ENCODE data around the gene COMMD6. TPM values are rescaled to one million over a fixed set of nuclear protein-coding genes. Genes with fewer than 3 reads are reported as not detected.

The COMMD6 gene
- total RNA-seq, 1 experiment from 2014 or later = 131 TPM

DNA sequence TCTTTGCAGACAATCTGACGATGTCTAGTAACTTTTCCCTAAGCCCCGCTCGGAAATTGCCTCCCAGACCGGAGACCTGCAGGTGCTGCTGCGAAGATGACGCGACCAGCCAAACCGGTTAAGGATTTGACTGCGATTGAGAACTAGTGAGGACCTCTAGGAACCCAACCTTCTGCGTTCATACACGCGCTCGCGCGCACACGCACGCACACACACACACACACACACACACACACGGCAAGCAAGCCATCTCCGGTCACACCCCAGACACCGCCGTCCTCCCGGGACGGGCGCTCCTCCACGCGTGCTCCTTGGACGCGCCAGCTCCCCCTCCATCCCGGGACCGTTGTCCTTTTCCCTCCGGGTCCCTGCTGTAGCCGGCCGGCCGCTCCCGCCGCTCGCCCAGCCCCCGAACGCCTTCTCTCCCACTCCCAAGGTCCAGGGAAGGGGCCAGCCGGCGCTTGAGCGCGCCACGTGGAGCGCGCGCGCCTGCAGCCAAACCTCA, 56.9 kb downstream of the COMMD6 start:
- H3K79me2 ChIP-seq (ENCODE audit: insufficient read depth, low read length) = peaks cover 4% of the 10 kb centered on the region; the same call in 1 of the 2 replicates
- DNase-seq = peak; percentile 72
- no peak overlapping the region for H2BK20ac ChIP-seq (ENCODE audit: low read depth, low read length, poor library complexity, severe bottlenecking)
- no peaks in the 10 kb centered on the region for H3K23me2 ChIP-seq (ENCODE audit: insufficient read length, low read depth, low read length, poor library complexity, severe bottlenecking)
- no peak overlapping the region for H2BK120ac ChIP-seq (ENCODE audit: low read depth, low read length, poor library complexity, severe bottlenecking)
- whole genome bisulfite sequencing (ENCODE audit: extremely low coverage, insufficient read length, low lambda C conversion rate) = no CpG with 5 or more reads among the region's 48 CpGs
- no peak overlapping the region for H2AFZ ChIP-seq (ENCODE audit: low read length)
- H4K8ac ChIP-seq (replicated peaks; ENCODE audit: insufficient read length, low read depth, low read length) = no peak overlapping the region
- TF ChIP-seq, protein P1, sequence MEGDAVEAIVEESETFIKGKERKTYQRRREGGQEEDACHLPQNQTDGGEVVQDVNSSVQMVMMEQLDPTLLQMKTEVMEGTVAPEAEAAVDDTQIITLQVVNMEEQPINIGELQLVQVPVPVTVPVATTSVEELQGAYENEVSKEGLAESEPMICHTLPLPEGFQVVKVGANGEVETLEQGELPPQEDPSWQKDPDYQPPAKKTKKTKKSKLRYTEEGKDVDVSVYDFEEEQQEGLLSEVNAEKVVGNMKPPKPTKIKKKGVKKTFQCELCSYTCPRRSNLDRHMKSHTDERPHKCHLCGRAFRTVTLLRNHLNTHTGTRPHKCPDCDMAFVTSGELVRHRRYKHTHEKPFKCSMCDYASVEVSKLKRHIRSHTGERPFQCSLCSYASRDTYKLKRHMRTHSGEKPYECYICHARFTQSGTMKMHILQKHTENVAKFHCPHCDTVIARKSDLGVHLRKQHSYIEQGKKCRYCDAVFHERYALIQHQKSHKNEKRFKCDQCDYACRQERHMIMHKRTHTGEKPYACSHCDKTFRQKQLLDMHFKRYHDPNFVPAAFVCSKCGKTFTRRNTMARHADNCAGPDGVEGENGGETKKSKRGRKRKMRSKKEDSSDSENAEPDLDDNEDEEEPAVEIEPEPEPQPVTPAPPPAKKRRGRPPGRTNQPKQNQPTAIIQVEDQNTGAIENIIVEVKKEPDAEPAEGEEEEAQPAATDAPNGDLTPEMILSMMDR (conservative IDR thresholded peaks at IDR 0.05) = no peak
- no peak overlapping the region for H2AK5ac ChIP-seq (ENCODE audit: insufficient read length, low read length)
- no peak overlapping the region for H3K4ac ChIP-seq (ENCODE audit: low read depth, low read length)
- H3K18ac ChIP-seq (ENCODE audit: insufficient read length, low read depth, low read length) = no peak overlapping the region
- H3K23ac ChIP-seq (ENCODE audit: insufficient read length, low read depth, low read length) = no peak overlapping the region
- Mint-ChIP-seq H3K9me3 (no peaks in the 10 kb centered on the region; a peak in 1 of 5 replicates), H3K27me3 (ENCODE audit: low read depth) (peaks cover 18% of the 10 kb centered on the region), H3K36me3 (ENCODE audit: insufficient read depth in 1 of 3, low read depth in 3 of 3) (peaks cover 0 to 8% (median 0%) of the 10 kb centered on the region in 3 experiments; a peak in 3 of 7 replicates), H3K4me1 (peaks cover 29 to 32% of the 10 kb centered on the region in 2 experiments), H3K27ac (peak overlapping the region in 1 of 3 experiments; percentile 95; a peak in 2 of 7 replicates), H3K4me3 (peak overlapping the region; percentile 88 to 99)
- no peak overlapping the region for H3K9ac ChIP-seq (ENCODE audit: extremely low read depth, insufficient read length, low read length)
- no peak overlapping the region for H2BK15ac ChIP-seq (ENCODE audit: low read depth, low read length)
- H2BK5ac ChIP-seq (ENCODE audit: insufficient read length, low read length) = no peak overlapping the region
- H3K79me1 ChIP-seq (ENCODE audit: insufficient read depth, low read depth, low read length, poor library complexity, severe bottlenecking) = no peaks in the 10 kb centered on the region
- H3K9me3 ChIP-seq (ENCODE audit: control insufficient read depth, low read depth, low read length) = no peaks in the 10 kb centered on the region
- H3K27me3 ChIP-seq (ENCODE audit: insufficient read depth, low read length) = no peaks in the 10 kb centered on the region
- H3K14ac ChIP-seq (ENCODE audit: insufficient read depth, low read length) = 0 out of 2 replicates have a peak overlapping the region, but pooled peaks have one; percentile 1
- no peak overlapping the region for H4K5ac ChIP-seq (ENCODE audit: insufficient read length, low read depth, low read length)
- H2BK12ac ChIP-seq (ENCODE audit: insufficient read length, low read depth, low read length) = no peak overlapping the region
- no peaks in the 10 kb centered on the region for H3K4me1 ChIP-seq (ENCODE audit: insufficient read depth, low read length)
- H3K4me2 ChIP-seq (ENCODE audit: insufficient read depth, insufficient read length, low read length) = peak overlapping the region; percentile 85
- H4K91ac ChIP-seq (ENCODE audit: insufficient read length, low read depth, low read length) = no peak overlapping the region
- H4K20me1 ChIP-seq (ENCODE audit: control insufficient read depth, insufficient read depth, insufficient read length) = no peaks in the 10 kb centered on the region
- H3T11ph ChIP-seq (ENCODE audit: low read length) = no peak overlapping the region
- H3K56ac ChIP-seq (ENCODE audit: insufficient read length, low read depth, low read length) = no peak overlapping the region
- H3K27ac ChIP-seq (ENCODE audit: insufficient read length, low read depth, low read length) = no peak overlapping the region

All from H9 (cell line).